Bone marrow (tissue), 2 donors: ENCODE measurements around the gene PPM1J.

Experiments
- DNase-seq, 2 donors: peaks; one replicate each; lab custom pipeline; 2025; lab: John Stamatoyannopoulos, UW

Gene PPM1J

DNA sequence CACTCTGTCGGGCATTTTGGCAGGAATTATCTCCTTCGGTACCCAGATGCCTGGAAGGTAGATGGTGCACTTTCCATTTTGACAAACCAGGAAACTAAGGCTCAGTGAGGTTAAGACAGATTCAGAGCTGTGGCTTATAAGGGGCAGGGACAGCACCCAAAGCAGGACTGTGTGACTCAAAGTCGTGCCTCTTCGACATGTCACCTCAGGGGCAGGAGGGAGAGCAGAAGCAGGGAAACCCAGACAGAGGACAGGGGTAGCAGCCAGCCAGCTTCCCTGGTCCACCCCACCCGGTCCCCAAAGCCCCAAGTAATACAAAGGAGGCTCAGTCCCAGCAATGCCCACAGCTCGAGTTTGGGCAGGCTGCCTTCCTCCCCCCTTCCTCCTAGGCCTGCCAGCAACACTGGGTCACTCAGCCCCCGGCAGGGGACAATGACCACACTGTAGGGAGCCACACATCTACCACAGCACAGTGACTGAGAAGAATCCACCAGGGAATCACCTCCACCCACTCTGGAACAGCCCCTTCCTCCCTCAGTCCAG lies 10.7 kb downstream of the PPM1J start:
- no peak for DNase-seq

DNA sequence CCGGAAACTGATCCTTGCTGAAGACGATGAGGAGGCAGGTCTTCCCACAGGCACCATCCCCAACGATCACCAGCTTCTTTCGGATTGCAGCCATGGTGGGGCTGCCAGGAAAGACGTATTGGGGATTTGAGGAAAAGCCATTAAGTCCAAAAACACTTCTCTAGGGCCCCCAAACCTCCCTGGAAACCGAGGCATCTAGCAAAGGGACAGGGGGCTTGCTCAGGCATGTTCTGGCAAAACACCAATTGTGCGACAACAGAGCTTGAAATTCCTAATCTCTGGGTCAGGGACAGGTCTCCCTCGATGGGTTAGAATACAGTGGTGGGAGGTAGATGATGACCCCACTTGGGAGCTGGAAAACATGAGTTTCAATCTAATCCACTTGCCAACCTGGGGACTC lies 11.4 kb downstream of the PPM1J start:
- DNase-seq, result no peak

DNA sequence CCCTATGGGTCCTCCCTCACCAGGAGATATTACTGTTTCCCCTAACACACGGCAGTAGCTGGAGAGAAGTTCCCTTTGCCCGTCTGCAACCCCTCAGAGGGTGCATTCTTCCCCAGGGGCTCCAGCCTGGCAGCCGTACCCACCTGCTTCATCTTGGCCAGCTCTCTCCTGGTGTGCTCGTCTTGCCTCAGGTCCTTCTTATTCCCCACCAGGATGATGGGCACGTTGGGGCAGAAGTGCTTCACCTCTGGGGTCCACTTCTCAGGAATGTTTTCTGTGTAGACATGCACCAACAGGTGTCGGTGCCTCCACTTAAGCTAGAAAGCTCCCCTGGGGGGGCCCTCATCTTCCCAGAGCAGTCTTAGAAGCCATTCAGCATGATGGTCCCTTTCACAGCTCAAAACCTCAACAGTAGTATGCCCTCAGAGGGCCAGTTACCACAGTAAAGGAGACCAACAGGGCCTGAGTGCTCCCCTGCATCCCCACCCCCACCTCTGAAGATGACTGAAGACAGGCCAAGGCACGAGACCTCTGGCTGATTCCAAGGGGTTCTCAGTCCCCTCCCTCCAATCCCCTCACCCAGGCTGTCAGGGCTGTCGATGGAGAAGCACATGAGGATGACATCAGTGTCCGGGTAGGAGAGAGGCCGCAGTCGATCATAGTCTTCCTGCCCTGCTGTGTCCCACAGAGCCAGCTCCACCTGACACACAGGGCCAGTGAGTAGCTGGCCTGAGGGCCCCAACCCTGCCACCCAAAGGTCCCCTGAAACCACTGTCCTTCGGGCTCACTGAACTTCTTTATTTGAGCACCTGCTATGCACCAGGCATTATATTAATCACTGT lies 12.5 kb downstream of the PPM1J start:
- no peak for DNase-seq

DNA sequence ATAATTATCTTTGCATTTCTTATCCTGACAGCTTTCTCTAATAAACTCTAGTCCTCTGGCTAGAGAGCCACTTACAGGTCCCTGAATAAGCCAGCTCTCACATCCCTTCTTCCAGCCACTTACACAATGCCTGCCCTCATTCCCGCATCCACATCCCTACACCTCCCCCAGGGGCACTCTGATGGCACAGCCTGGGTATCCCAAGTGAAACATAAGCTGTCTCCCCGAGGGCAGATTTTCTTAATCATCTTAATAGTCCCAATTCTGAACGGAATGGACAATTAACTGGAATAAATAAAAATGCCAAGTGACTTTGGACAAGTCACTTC lies 13.1 kb downstream of the PPM1J start:
- no peak for DNase-seq

DNA sequence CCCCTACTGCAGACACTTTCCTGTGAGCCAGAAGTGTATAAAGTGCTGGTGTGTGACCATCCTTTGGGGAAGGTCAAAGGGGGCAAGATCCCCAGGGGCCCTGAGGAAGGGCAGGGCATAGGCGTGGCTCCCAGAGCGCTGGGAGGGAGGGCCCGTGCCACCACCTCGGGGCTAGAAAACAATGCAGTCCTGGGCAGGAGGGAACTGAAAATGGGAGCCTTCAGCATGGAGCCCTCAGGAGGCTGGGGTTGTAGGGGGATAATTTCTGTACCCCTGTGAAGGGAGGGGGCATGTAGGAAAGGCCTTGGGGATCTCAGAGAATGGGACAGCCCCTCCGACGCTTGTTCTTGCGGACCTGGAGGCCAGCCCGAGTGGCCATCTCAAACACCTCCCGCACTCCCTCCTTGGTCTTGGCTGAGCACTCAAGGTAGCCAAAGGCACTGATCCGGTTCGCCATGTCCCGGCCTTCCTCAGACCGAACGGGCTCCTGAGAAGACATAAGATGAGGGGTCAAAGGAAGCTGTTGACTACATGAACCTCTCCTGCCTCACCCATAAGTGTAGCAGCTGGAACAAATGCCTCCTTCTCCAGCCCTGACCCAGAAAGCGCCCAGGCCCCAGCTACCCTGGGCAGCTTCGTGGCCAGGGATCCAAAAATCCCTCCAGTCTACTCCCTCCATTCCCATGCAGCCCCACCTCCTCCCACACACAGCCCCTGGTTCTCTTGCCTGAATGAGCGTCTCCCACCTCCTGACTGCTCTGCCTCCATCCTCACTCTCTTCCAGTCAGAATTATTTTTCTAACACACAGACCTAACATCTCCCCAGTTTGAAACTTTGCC lies 13.7 kb downstream of the PPM1J start:
- no peak for DNase-seq

DNA sequence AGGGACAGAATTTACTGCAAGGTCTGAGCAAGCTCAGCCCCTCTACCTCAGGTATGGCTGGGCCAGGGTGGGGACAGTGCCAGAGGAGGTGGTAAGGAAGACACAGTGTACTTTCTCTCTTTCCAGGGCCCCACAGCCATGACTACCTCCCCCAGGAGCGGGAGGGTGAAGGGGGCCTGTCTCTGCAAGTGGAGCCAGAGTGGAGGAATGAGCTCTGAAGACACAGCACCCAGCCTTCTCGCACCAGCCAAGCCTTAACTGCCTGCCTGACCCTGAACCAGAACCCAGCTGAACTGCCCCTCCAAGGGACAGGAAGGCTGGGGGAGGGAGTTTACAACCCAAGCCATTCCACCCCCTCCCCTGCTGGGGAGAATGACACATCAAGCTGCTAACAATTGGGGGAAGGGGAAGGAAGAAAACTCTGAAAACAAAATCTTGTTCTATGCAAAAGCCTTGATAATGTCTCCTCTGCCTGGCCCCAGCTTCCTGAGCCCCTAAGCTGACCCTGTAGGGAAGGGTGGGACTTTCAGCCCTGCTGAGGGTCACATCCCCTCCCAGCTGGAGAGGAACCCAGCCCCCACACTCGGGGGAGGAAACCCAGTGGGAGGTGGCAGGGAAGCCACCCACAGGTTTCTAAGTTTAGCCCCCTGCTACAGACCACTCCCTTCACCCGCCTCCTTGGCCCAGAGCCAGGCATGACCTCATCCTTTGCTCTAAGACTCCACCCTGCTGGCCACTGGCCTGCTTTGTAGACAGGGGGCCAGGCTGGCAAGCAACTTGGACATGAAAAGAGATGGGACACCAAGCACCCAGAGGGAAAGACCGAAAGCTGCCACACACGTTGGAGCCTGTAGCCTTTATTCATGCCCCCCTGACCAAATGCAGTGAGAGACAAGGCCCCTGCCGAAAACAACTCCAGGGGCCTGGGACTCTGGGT lies 14.6 kb downstream of the PPM1J start:
- peak; percentile 77 to 98 for DNase-seq

DNA sequence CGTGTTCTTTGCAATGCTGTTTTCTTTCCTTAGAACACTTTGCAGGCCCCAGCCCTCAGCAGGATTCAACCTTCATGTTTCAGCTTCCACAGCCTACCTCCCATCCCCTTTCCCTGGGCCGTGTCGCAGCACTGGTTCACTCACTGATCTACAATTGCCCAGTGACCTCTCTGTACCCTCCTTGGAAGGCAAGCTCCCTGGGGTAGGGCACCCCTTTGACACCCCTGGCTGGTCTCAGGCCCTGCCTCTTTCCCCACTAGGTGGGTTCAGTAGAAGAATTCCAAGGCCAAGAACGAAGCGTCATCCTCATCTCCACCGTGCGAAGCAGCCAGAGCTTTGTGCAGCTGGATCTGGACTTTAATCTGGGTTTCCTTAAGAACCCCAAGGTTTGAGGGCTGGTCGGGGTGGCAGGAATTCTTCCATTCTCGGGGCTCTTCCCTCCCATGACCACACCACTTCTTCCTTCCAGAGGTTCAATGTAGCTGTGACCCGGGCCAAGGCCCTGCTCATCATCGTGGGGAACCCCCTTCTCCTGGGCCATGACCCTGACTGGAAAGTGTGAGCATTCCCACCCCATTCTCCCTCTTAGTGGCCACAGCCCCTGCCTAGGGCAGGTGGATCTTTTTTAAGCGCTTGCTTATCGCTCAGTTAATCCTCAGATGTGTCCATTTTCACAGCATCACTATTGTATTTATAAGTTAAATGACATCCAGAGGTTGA lies 15.5 kb downstream of the PPM1J start:
- DNase-seq, result no peak

DNA sequence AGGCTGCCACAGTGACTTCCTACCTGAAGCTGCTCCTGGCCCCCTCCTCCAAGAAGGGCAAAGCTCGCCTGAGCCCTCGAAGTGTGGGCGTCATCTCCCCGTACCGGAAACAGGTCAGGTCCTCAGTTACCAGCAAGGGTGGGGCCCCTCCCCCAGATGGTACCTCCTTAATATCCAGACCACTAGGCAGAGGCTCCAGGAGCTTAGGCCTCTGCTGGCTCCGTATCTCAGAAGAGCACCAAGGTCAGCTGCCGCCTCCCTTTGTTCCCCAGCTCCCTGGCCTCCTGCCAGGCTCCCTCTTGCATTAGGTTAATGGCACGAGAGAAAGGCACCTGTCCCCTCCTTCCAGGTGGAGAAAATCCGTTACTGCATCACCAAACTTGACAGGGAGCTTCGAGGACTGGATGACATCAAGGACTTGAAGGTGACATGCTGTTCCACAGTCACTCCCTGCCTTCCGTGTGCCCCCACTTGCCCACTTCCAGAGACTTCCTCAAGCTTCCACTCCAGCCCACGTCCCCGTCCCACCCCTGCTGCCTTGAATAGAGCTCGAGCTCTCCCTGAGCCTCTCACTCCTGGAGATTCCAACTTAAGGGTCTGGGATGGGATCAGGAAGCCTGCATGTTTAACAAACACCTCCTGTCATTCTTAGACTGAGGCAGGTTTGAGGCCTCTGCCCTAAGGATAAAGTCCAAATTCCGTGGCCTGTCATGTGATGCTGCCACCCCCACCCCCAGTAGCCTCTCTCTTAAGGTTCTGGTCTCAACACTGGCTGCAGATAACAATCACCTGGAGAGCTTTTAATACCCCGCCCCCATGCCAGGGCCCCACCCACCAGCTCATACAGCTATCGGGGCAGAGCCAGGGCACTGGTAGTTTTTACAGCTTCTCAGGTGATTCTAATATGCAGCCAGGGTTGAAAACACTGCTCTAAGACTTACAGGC lies 16.5 kb downstream of the PPM1J start:
- DNase-seq, result no peak

DNA sequence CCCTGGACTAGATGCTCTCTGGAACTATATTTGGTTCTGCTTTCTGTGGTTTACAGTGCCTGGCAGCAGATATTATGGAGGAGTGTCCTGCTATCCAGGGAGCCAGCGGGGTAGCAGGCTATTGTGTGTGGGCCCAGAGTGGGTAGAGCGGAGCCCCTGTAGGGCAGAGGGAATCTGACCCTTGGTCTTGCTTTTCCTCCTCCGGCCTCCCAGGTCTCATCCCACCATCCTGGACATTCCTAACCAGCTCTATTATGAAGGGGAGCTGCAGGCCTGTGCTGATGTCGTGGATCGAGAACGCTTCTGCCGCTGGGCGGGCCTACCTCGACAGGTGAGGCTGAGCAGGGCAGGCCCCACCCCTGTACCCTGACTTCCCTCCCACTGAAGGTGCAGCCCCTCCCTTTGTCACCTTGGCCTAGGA lies 17.3 kb downstream of the PPM1J start:
- DNase-seq, result no peak

DNA sequence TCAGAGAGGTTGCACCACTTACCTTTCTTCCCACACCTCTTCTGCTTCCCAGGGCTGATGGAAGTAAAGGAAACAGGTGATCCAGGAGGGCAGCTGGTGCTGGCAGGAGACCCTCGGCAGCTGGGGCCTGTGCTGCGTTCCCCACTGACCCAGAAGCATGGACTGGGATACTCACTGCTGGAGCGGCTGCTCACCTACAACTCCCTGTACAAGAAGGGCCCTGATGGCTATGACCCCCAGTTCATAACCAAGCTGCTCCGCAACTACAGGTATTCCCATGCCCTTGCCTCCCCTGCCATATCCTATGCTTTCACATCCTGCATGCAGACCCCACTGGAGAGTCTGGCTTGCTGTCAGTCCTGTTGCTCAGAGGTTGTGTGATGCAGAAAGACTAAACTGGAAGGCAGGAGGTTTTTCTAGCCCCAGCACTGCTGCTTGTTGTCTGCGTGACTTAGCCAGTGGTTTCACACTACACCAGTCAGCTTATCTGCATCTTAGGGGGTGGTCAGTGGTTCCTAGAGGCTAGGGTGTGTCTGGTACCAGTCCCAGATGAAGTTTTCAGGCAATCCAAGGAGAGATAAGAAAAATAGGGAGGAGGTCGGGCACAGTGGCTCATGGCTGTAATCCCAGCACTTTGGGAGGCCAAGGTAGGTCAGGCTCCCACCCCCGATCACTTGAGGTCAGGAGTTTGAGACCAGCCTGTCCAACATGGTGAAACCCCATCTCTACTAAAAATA lies 18.4 kb downstream of the PPM1J start:
- DNase-seq, result no peak

DNA sequence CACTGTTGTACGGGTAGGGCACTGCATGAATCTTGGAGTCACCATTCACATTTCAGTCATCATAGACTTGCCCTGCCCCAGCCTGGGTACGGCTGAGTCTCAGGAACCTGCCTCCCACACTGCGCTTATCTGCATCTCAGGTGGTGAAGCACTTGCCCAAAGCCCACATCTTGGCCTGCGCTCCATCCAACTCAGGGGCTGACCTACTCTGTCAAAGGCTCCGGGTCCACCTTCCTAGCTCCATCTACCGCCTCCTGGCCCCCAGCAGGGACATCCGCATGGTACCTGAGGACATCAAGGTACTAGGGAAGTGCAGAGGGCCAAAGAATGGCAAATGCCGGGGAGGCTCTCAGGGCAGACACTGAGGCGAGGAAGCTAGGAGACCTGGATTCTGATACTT lies 19.9 kb downstream of the PPM1J start:
- DNase-seq, result no peak

DNA sequence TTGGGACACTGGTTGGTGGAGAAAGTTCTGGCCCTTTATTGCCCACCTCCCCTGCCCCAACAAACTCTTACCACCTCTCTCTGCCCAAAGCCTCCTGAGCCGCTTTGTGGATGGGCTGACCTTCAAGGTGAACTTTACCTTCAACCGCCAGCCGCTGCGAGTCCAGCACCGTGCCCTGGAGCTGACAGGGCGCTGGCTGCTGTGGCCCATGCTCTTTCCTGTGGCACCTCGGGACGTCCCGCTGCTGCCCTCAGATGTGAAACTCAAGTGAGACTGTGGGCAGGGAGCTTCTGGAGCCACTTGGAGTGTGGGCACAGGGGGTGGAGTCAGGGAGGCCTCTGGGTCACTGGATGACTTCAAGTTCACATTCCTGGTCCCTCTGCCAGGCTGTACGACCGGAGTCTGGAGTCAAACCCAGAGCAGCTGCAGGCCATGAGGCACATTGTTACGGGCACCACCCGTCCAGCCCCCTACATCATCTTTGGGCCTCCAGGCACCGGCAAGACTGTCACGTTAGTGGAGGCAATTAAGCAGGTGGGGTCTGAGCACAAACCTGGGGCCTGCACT lies 20.7 kb downstream of the PPM1J start:
- no peak for DNase-seq

DNA sequence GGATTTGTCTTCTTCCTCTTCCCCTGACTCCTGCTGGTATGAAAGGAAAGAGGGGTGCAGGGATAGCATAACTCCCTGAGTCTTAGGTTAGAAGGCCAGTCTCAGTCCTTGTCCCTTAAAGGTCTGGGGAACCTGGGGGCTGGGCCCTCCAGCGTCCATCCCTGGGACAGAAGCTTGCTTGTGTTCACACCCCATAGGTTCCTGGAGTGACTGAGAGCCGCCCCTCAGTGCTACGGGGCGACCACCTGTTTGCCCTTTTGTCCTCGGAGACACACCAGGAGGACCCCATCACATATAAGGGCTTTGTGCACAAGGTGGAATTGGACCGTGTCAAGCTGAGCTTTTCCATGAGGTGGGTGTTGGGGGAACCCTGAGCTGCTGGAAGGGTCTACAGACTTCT lies 21.3 kb downstream of the PPM1J start:
- no peak for DNase-seq

DNA sequence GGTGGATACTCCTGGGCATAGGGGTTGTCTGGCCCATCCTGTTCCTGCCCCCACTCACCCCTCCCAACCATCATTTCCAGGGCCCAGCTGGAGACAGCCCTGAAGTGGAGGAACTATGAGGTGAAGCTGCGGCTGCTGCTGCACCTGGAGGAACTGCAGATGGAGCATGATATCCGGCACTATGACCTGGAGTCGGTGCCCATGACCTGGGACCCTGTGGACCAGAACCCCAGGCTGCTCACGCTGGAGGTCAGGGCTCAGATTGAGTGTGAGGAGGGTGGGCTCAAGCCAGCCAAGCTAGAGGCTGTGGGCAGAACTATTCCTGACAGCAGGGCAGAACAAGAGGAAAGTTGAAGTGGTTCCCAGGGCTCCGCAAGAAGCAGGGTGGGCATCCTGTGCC lies 22.5 kb downstream of the PPM1J start:
- DNase-seq, result no peak

DNA sequence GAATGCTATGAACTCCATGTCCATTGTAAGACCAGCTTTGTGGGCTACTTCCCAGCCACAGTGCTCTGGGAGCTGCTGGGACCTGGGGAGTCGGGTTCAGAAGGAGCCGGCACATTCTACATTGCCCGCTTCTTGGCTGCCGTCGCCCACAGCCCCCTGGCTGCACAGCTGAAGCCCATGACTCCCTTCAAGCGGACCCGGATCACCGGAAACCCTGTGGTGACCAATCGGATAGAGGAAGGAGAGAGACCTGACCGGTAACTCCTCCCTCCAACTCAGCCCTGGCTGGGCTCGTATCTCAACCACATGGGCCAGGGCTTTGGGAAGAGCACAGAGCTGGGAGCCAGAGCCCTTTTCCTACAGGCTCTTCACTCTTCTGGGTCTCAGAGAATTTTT lies 25.3 kb downstream of the PPM1J start:
- DNase-seq, result no peak

DNA sequence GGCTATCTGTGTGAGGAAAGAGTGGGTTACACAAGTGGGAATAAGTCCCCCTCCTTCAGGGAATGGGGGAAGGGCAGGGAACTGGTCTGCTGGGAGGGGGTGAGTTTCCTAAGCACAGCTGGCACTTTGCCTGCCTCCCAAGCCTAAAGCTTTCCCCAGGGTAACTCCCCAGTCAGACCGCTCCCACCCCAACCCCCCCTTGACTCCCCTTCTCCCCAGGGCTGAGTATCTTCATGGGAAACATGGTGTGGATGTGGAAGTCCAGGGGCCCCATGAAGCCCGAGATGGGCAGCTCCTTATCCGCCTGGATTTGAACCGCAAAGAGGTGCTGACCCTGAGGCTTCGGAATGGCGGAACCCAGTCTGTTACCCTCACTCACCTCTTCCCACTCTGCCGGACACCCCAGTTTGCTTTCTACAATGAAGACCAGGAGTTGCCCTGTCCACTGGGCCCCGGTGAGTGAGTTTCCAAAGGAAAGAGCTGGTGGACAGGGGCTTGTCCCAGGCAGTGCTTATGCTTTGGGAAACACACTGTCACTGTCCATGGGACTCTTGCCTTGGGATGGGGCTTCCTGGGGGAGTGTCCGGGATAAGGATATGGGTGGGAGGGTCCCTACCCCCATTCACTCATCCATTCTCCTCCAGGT lies 25.8 kb downstream of the PPM1J start:
- no peak for DNase-seq

DNA sequence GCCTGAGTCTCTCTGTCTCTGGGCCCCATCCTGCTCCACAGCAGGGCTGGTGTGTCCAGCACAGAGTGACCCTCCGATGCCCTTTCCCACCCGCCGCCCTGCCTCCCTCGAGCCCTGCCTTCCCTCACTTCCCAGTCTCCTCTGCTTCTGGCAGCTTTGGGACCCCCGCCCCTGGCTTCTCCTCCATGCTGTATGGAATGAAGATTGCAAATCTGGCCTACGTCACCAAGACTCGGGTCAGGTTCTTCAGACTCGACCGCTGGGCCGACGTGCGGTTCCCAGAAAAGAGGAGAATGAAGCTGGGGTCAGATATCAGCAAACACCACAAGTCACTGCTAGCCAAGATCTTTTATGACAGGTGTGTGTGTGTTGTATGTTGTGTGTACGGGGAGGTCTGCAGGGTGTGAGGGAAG lies 26.3 kb downstream of the PPM1J start:
- no peak for DNase-seq

DNA sequence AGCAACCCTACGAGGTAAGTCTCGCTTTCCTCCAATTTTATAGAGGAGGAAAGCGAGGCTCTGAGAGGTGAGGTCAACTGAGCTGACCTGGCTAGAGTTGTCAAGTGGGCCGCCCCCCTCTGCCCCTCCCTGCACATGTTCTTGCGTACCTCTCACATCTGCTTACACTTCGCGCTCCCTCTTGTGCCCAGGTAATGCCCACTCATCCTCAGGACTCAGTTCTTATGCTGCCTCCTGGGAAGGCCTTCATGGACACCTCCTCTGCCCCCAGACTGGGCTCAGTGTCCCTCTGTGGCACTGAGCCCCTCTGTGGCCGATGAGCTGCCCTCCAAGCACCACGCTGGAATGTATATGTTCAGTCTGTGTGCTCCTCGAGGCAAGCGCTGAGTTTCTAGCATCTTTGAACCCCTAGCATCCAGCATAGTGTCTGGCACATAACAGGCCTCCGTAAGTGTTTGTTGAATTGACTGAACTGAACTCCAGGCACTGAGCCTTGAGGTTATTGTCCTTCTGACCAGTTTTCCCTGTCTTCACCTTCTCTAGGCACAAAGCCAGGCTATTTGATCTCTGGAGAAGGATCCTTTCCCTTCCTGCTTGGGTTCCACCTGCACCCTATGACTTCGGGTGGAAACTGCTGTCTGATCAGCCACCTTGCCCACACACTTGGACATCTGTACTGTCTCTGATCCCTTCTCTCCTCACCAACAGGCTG lies 27.2 kb downstream of the PPM1J start:
- DNase-seq, result no peak
